GM06990 (cell line): ENCODE measurements around the gene UROC1.

Source experiments
- DNase-seq: peaks from one replicate; pipeline ENCODE4 v3.0.0-alpha.2; 2011; ENCODE audit not compliant: insufficient read length; ENCODE audit errors: extremely low read depth
- H3K27me3 ChIP-seq: replicated peaks from 2 replicates; pipeline ENCODE4 v1.6.0; 2011; ENCODE audit warnings: low read length; ENCODE audit not compliant: control insufficient read depth, insufficient read depth
- H3K36me3 ChIP-seq: 2 replicates; pipeline ENCODE4 v1.5.1; 2011; ENCODE audit warnings: low read length; ENCODE audit not compliant: control insufficient read depth, insufficient read depth
- H3K4me3 ChIP-seq: replicated peaks from 2 replicates; pipeline ENCODE4 v1.5.1; 2011; ENCODE audit warnings: low read depth, mild to moderate bottlenecking, control low read depth, low read length
- CTCF ChIP-seq: IDR thresholded peaks from 2 replicates; pipeline ENCODE4 v1.5.1; 2011; ENCODE audit warnings: low read length, control low read depth, mild to moderate bottlenecking, inconsistent platforms; ENCODE audit not compliant: insufficient read depth, poor library complexity, severe bottlenecking

The UROC1 gene

GRCh38 chr3:126434264-126434590, 83.3 kb downstream of the UROC1 start:
- Histone ChIP-seq H3K4me3 (no peak overlapping the region), H3K27me3 (no peaks in the 10 kb centered on the region), H3K36me3 (no peaks in the 10 kb centered on the region; the same call in 1 of the 2 replicates)
- DNase-seq, result no peak
- no peak for TF ChIP-seq CTCF

GRCh38 chr3:126433496-126434263, 83.9 kb downstream of the UROC1 start:
- H3K36me3 ChIP-seq, result no peaks in the 10 kb centered on the region; the same call in 1 of the 2 replicates
- no peak for DNase-seq
- no peak for TF ChIP-seq CTCF
- no peak overlapping the region for H3K4me3 ChIP-seq
- H3K27me3 ChIP-seq, result no peaks in the 10 kb centered on the region

- DNase-seq, result no peak
- no peaks in the 10 kb centered on the region for H3K27me3 ChIP-seq
- no peak overlapping the region for H3K4me3 ChIP-seq
- TF ChIP-seq CTCF, result no peak
- no peaks in the 10 kb centered on the region; the same call in 1 of the 2 replicates for H3K36me3 ChIP-seq
These were observed 84.5 kb downstream of the UROC1 start for GRCh38 chr3:126433105-126433430.

GRCh38 chr3:126432361-126433104, 85.0 kb downstream of the UROC1 start:
- no peak for TF ChIP-seq CTCF
- no peak for DNase-seq
- Histone ChIP-seq H3K36me3 (no peaks in the 10 kb centered on the region; the same call in 1 of the 2 replicates), H3K4me3 (no peak overlapping the region), H3K27me3 (no peaks in the 10 kb centered on the region)
